ENCODE data around the gene CMTM3. TPM values are rescaled to one million over a fixed set of nuclear protein-coding genes. Genes with fewer than 3 reads are reported as not detected.

CMTM3 gene
- total and polyA plus RNA-seq, 2 of the 4 experiments (the other 2 are of a cell fraction), result 4.5 to 35.5 TPM

DNA sequence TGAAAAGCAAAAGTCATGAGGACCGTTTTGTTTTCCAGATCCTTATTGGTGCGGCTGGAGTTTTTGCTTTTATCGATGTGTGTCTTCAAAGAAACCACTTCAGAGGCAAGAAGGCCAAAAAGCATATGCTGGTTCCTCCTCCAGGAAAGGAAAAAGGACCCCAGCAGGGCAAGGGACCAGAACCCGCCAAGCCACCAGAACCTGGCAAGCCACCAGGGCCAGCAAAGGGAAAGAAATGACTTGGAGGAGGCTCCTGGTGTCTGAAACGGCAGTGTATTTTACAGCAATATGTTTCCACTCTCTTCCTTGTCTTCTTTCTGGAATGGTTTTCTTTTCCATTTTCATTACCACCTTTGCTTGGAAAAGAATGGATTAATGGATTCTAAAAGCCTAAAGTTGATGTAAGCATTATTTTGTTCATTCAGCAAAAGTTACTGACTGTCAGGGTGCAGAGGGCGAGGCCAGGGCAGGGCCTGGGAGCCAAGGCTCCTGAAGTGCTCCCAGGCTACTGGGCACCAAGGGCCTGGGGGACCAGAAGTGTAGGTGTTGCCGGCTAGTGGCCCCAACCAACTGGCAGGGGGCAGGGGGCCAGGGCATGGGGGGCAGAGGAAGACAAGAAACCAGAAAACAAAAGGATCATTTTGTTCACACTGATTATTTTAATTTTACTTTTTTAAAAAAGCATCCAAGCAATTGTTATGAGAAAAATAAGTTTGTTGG lies 16.5 kb upstream of the CMTM3 start:
- no peaks in the 10 kb centered on the region for H3K9me1 ChIP-seq (ENCODE audit: insufficient read depth, low read length)
- ATAC-seq (ENCODE audit: low read depth) (no peak), DNase-seq (no peak)
- no peak overlapping the region for H3K4ac ChIP-seq (ENCODE audit: low read depth, low read length)
- H3K36me3 ChIP-seq (ENCODE audit: control insufficient read depth, insufficient read depth, low read length), result no peaks in the 10 kb centered on the region
- H3K4me1 ChIP-seq (ENCODE audit: control insufficient read depth, insufficient read depth, low read length), result no peaks in the 10 kb centered on the region
- no peak overlapping the region for H2BK5ac ChIP-seq (ENCODE audit: low read depth, low read length, poor library complexity, severe bottlenecking)
- H3K79me1 ChIP-seq (ENCODE audit: low read depth in 1 of 2, low read length in 2 of 2), result no peaks in the 10 kb centered on the region
- no peak overlapping the region for H3K23ac ChIP-seq (ENCODE audit: low read depth, low read length)
- no peak overlapping the region for H3K18ac ChIP-seq (ENCODE audit: low read depth, low read length)
- H2AK5ac ChIP-seq (ENCODE audit: low read depth, low read length), result no peak overlapping the region
- WGBS, 2 experiments (ENCODE audit: extremely low coverage in 2 of 2, insufficient read length in 1 of 2), result 50% methylated on average over 2 of the region's 7 CpGs; no CpG with 5 or more reads in 1 of the 2 experiments
- no peak overlapping the region for H3K27ac ChIP-seq (ENCODE audit: insufficient read depth, low read length)
- CTCF ChIA-PET, result no interaction called here
- H4K8ac ChIP-seq (ENCODE audit: low read depth in 2 of 2, low read length in 2 of 2), result no peak overlapping the region
- peaks cover 20% of the 10 kb centered on the region for H3K27me3 ChIP-seq (ENCODE audit: control insufficient read depth, insufficient read depth, low read length)
- H3K14ac ChIP-seq (replicated peaks; ENCODE audit: low read depth, low read length), result no peak overlapping the region
- H2AFZ ChIP-seq (replicated peaks; ENCODE audit: low read length, poor library complexity), result peak overlapping the region; percentile 66
- in situ Hi-C loops (cut with MboI; ENCODE audit: low sequenced_read_pairs), result no loop called here
- H4K20me1 ChIP-seq (ENCODE audit: insufficient read depth, low read length), result no peaks in the 10 kb centered on the region
- intact Hi-C loops (cut with micrococcal nuclease), result loop anchor here (5.0 kb wide), 2 partner anchors 111 to 181 kb away; no protein-coding TSS in a partner anchor
- no peak overlapping the region for H2BK120ac ChIP-seq (ENCODE audit: low read depth, low read length)
- no peak overlapping the region for H3K4me2 ChIP-seq (ENCODE audit: low read depth, low read length)
- no peak overlapping the region for H3K9ac ChIP-seq (ENCODE audit: low read depth, low read length)
- no peak overlapping the region for H4K91ac ChIP-seq (ENCODE audit: insufficient read depth, low read depth, low read length)
- H2AK9ac ChIP-seq (replicated peaks; ENCODE audit: low read depth, low read length, poor library complexity), result no peak overlapping the region
- TF ChIP-seq, protein P1, sequence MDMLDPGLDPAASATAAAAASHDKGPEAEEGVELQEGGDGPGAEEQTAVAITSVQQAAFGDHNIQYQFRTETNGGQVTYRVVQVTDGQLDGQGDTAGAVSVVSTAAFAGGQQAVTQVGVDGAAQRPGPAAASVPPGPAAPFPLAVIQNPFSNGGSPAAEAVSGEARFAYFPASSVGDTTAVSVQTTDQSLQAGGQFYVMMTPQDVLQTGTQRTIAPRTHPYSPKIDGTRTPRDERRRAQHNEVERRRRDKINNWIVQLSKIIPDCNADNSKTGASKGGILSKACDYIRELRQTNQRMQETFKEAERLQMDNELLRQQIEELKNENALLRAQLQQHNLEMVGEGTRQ (IDR thresholded peaks at IDR 0.05; ENCODE audit: low read depth, low read length), result no peak
- TF ChIP-seq, protein P2, sequence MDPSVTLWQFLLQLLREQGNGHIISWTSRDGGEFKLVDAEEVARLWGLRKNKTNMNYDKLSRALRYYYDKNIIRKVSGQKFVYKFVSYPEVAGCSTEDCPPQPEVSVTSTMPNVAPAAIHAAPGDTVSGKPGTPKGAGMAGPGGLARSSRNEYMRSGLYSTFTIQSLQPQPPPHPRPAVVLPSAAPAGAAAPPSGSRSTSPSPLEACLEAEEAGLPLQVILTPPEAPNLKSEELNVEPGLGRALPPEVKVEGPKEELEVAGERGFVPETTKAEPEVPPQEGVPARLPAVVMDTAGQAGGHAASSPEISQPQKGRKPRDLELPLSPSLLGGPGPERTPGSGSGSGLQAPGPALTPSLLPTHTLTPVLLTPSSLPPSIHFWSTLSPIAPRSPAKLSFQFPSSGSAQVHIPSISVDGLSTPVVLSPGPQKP (IDR thresholded peaks at IDR 0.05; ENCODE audit: borderline replicate concordance, low read depth, low read length), result no peak
- no peak for TF ChIP-seq SMC3 (IDR thresholded peaks at IDR 0.05; ENCODE audit: low read depth, low read length)
- TF ChIP-seq RAD21 (IDR thresholded peaks at IDR 0.05; ENCODE audit: low read length), result no peak
- TF ChIP-seq FOS (IDR thresholded peaks at IDR 0.05; ENCODE audit: low read depth, low read length), result no peak
- no peak for TF ChIP-seq MAFK (IDR thresholded peaks at IDR 0.05; ENCODE audit: low read depth, low read length)
- TF ChIP-seq, protein P3, sequence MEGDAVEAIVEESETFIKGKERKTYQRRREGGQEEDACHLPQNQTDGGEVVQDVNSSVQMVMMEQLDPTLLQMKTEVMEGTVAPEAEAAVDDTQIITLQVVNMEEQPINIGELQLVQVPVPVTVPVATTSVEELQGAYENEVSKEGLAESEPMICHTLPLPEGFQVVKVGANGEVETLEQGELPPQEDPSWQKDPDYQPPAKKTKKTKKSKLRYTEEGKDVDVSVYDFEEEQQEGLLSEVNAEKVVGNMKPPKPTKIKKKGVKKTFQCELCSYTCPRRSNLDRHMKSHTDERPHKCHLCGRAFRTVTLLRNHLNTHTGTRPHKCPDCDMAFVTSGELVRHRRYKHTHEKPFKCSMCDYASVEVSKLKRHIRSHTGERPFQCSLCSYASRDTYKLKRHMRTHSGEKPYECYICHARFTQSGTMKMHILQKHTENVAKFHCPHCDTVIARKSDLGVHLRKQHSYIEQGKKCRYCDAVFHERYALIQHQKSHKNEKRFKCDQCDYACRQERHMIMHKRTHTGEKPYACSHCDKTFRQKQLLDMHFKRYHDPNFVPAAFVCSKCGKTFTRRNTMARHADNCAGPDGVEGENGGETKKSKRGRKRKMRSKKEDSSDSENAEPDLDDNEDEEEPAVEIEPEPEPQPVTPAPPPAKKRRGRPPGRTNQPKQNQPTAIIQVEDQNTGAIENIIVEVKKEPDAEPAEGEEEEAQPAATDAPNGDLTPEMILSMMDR (conservative IDR thresholded peaks at IDR 0.05; ENCODE audit: low read depth, low read length), result no peak
- H3K9me3 ChIP-seq (ENCODE audit: control insufficient read depth, insufficient read depth, low read length), result no peaks in the 10 kb centered on the region
- no peak overlapping the region for H2BK15ac ChIP-seq (ENCODE audit: low read depth, low read length)
- no TSS peak for BruUV-seq (replicated peaks)
- H3K56ac ChIP-seq (ENCODE audit: extremely low read depth, insufficient read depth, low read length), result no peak overlapping the region
- POLR2A ChIA-PET (ENCODE audit: unreplicated experiment), result interaction anchor here (0.6 kb wide), 1 partner anchor 78 kb away, joined by 10 read pairs; no protein-coding TSS in a partner anchor
- dilution Hi-C loops (cut with HindIII; ENCODE audit: low sequenced_read_pairs, unreplicated experiment), result no loop called here
- H4K5ac ChIP-seq (ENCODE audit: low read depth, low read length), result no peak overlapping the region
- no peak overlapping the region for H3K4me3 ChIP-seq (ENCODE audit: insufficient read depth, low read depth, low read length)
- no peak overlapping the region for H2BK20ac ChIP-seq (ENCODE audit: low read depth, low read length)
